HG02571 (cell line): ENCODE results near the gene DDAH1.

Source experiments
- ATAC-seq: cut with Tn5 transposase; IDR thresholded peaks from one replicate; pipeline ENCODE4 v1.9.1; 2021; ENCODE audit warnings: mild to moderate bottlenecking, moderate library complexity; ENCODE audit not compliant: unreplicated experiment

Gene DDAH1

GRCh38 chr1:85311818-85312217 lies 153.1 kb downstream of the DDAH1 start:
- no peak for ATAC-seq

GRCh38 chr1:85308833-85309350 lies 156.1 kb downstream of the DDAH1 start:
- ATAC-seq, result no peak

- ATAC-seq, result peak; percentile 83
Observed at GRCh38 chr1:85307987-85308832, 156.7 kb downstream of the DDAH1 start.

- ATAC-seq, result no peak
Observed at GRCh38 chr1:85306236-85306635, 158.7 kb downstream of the DDAH1 start.

GRCh38 chr1:85303440-85304162 lies 161.4 kb downstream of the DDAH1 start:
- ATAC-seq, result no peak

- no peak for ATAC-seq
Observed at GRCh38 chr1:85300140-85300539, 164.8 kb downstream of the DDAH1 start.

- peak; percentile 91 for ATAC-seq
Observed at GRCh38 chr1:85297855-85298629, 166.9 kb downstream of the DDAH1 start.

GRCh38 chr1:85297538-85297854 lies 167.5 kb downstream of the DDAH1 start:
- no peak for ATAC-seq

GRCh38 chr1:85296980-85297379 lies 168.0 kb downstream of the DDAH1 start:
- no peak for ATAC-seq

- ATAC-seq, result no peak
Observed at GRCh38 chr1:85295654-85296053, 169.3 kb downstream of the DDAH1 start.

GRCh38 chr1:85295006-85295431 lies 169.9 kb downstream of the DDAH1 start:
- ATAC-seq, result no peak

GRCh38 chr1:85290826-85291225 lies 174.1 kb downstream of the DDAH1 start:
- no peak for ATAC-seq

GRCh38 chr1:85289848-85290335 lies 175.1 kb downstream of the DDAH1 start:
- no peak for ATAC-seq

GRCh38 chr1:85289207-85289847 lies 175.6 kb downstream of the DDAH1 start:
- no peak for ATAC-seq

- no peak for ATAC-seq
Observed at GRCh38 chr1:85284202-85284601, 180.8 kb downstream of the DDAH1 start.

GRCh38 chr1:85283475-85284199 lies 181.3 kb downstream of the DDAH1 start:
- ATAC-seq, result no peak

- ATAC-seq, result no peak
Observed at GRCh38 chr1:85282424-85282823, 182.5 kb downstream of the DDAH1 start.

- ATAC-seq, result no peak
Observed at GRCh38 chr1:85280636-85281035, 184.3 kb downstream of the DDAH1 start.

GRCh38 chr1:85279458-85280080 lies 185.4 kb downstream of the DDAH1 start:
- ATAC-seq, result no peak
